ENCODE measurements around the gene ASXL3.

ASXL3 gene

GRCh38 chr18:33673689-33674088 lies 95.7 kb downstream of the ASXL3 start:
- no peak for DNase-seq (ENCODE audit: low read depth, low spot score)
- TF ChIP-seq SUZ12 (IDR thresholded peaks at IDR 0.05; ENCODE audit: extremely low read depth, insufficient read depth, insufficient read length), result no peak
- TF ChIP-seq ZNF274 (IDR thresholded peaks at IDR 0.05; ENCODE audit: low read depth, low read length), result no peak
- TF ChIP-seq YY1 (IDR thresholded peaks at IDR 0.05; ENCODE audit: insufficient read depth, insufficient read length), result no peak

GRCh38 chr18:33676593-33676992 lies 98.6 kb downstream of the ASXL3 start:
- no peak for TF ChIP-seq ZNF274 (IDR thresholded peaks at IDR 0.05; ENCODE audit: low read depth, low read length)
- no peak for TF ChIP-seq SUZ12 (IDR thresholded peaks at IDR 0.05; ENCODE audit: extremely low read depth, insufficient read depth, insufficient read length)
- no peak for TF ChIP-seq YY1 (IDR thresholded peaks at IDR 0.05; ENCODE audit: insufficient read depth, insufficient read length)
- H3K4me1 ChIP-seq (ENCODE audit: insufficient read depth, insufficient read length), result no peaks in the 10 kb centered on the region
- H3K9me3 ChIP-seq (ENCODE audit: insufficient read depth, low read length), result no peaks in the 10 kb centered on the region
- H3K4me3 ChIP-seq (ENCODE audit: insufficient read length, low read depth), result no peak overlapping the region
- no peak for DNase-seq (ENCODE audit: low read depth, low spot score)
- H3K36me3 ChIP-seq (ENCODE audit: insufficient read depth, insufficient read length, low read length), result no peaks in the 10 kb centered on the region
- H3K9ac ChIP-seq (ENCODE audit: insufficient read length, low read depth), result no peak overlapping the region
- no peaks in the 10 kb centered on the region for H3K27me3 ChIP-seq (ENCODE audit: insufficient read depth, insufficient read length)

More at GRCh38 chr18:33673689-33674088, 95.7 kb downstream of the ASXL3 start:
- Histone ChIP-seq H3K9ac (ENCODE audit: insufficient read length, low read depth) (no peak overlapping the region), H3K36me3 (ENCODE audit: insufficient read depth, insufficient read length, low read length) (no peaks in the 10 kb centered on the region), H3K4me1 (ENCODE audit: insufficient read depth, insufficient read length) (no peaks in the 10 kb centered on the region), H3K9me3 (ENCODE audit: insufficient read depth, low read length) (no peaks in the 10 kb centered on the region), H3K27me3 (ENCODE audit: insufficient read depth, insufficient read length) (no peaks in the 10 kb centered on the region), H3K4me3 (ENCODE audit: insufficient read length, low read depth) (no peak overlapping the region)

- Histone ChIP-seq H3K27me3 (ENCODE audit: insufficient read depth, insufficient read length) (no peaks in the 10 kb centered on the region), H3K36me3 (ENCODE audit: insufficient read depth, insufficient read length, low read length) (no peaks in the 10 kb centered on the region), H3K9ac (ENCODE audit: insufficient read length, low read depth) (no peak overlapping the region), H3K9me3 (ENCODE audit: insufficient read depth, low read length) (no peaks in the 10 kb centered on the region), H3K4me3 (ENCODE audit: insufficient read length, low read depth) (no peak overlapping the region), H3K4me1 (ENCODE audit: insufficient read depth, insufficient read length) (no peaks in the 10 kb centered on the region)
- TF ChIP-seq SUZ12 (IDR thresholded peaks at IDR 0.05; ENCODE audit: extremely low read depth, insufficient read depth, insufficient read length) (no peak), YY1 (IDR thresholded peaks at IDR 0.05; ENCODE audit: insufficient read depth, insufficient read length) (no peak), ZNF274 (IDR thresholded peaks at IDR 0.05; ENCODE audit: low read depth, low read length) (no peak)
- no peak for DNase-seq (ENCODE audit: low read depth, low spot score)
Observed at GRCh38 chr18:33677891-33678290, 99.9 kb downstream of the ASXL3 start.

- no peaks in the 10 kb centered on the region for H3K9me3 ChIP-seq (ENCODE audit: insufficient read depth, low read length)
- no peak overlapping the region for H3K9ac ChIP-seq (ENCODE audit: insufficient read length, low read depth)
- H3K36me3 ChIP-seq (ENCODE audit: insufficient read depth, insufficient read length, low read length), result no peaks in the 10 kb centered on the region
- no peak for DNase-seq (ENCODE audit: low read depth, low spot score)
- TF ChIP-seq ZNF274 (IDR thresholded peaks at IDR 0.05; ENCODE audit: low read depth, low read length) (no peak), YY1 (IDR thresholded peaks at IDR 0.05; ENCODE audit: insufficient read depth, insufficient read length) (no peak), SUZ12 (IDR thresholded peaks at IDR 0.05; ENCODE audit: extremely low read depth, insufficient read depth, insufficient read length) (no peak)
- H3K27me3 ChIP-seq (ENCODE audit: insufficient read depth, insufficient read length), result no peaks in the 10 kb centered on the region
- no peaks in the 10 kb centered on the region for H3K4me1 ChIP-seq (ENCODE audit: insufficient read depth, insufficient read length)
- H3K4me3 ChIP-seq (ENCODE audit: insufficient read length, low read depth), result no peak overlapping the region
Observed at GRCh38 chr18:33682436-33682835, 104.4 kb downstream of the ASXL3 start.

- no peak for TF ChIP-seq ZNF274 (IDR thresholded peaks at IDR 0.05; ENCODE audit: low read depth, low read length)
- TF ChIP-seq YY1 (IDR thresholded peaks at IDR 0.05; ENCODE audit: insufficient read depth, insufficient read length), result no peak
- no peak for TF ChIP-seq SUZ12 (IDR thresholded peaks at IDR 0.05; ENCODE audit: extremely low read depth, insufficient read depth, insufficient read length)
- no peaks in the 10 kb centered on the region for H3K4me1 ChIP-seq (ENCODE audit: insufficient read depth, insufficient read length)
- no peak for DNase-seq (ENCODE audit: low read depth, low spot score)
- no peaks in the 10 kb centered on the region for H3K36me3 ChIP-seq (ENCODE audit: insufficient read depth, insufficient read length, low read length)
- no peak overlapping the region for H3K9ac ChIP-seq (ENCODE audit: insufficient read length, low read depth)
- no peaks in the 10 kb centered on the region for H3K27me3 ChIP-seq (ENCODE audit: insufficient read depth, insufficient read length)
- H3K9me3 ChIP-seq (ENCODE audit: insufficient read depth, low read length), result no peaks in the 10 kb centered on the region
- no peak overlapping the region for H3K4me3 ChIP-seq (ENCODE audit: insufficient read length, low read depth)
Observed at GRCh38 chr18:33694593-33694992, 116.6 kb downstream of the ASXL3 start.

- no peaks in the 10 kb centered on the region for H3K27me3 ChIP-seq (ENCODE audit: insufficient read depth, insufficient read length)
- DNase-seq (ENCODE audit: low read depth, low spot score), result no peak
- H3K9me3 ChIP-seq (ENCODE audit: insufficient read depth, low read length), result no peaks in the 10 kb centered on the region
- H3K9ac ChIP-seq (ENCODE audit: insufficient read length, low read depth), result no peak overlapping the region
- H3K4me1 ChIP-seq (ENCODE audit: insufficient read depth, insufficient read length), result no peaks in the 10 kb centered on the region
- H3K36me3 ChIP-seq (ENCODE audit: insufficient read depth, insufficient read length, low read length), result no peaks in the 10 kb centered on the region
- H3K4me3 ChIP-seq (ENCODE audit: insufficient read length, low read depth), result no peak overlapping the region
- TF ChIP-seq YY1 (IDR thresholded peaks at IDR 0.05; ENCODE audit: insufficient read depth, insufficient read length) (no peak), ZNF274 (IDR thresholded peaks at IDR 0.05; ENCODE audit: low read depth, low read length) (no peak), SUZ12 (IDR thresholded peaks at IDR 0.05; ENCODE audit: extremely low read depth, insufficient read depth, insufficient read length) (no peak)
Observed at GRCh38 chr18:33696332-33697162, 118.5 kb downstream of the ASXL3 start.

- Histone ChIP-seq H3K9me3 (ENCODE audit: insufficient read depth, low read length) (no peaks in the 10 kb centered on the region), H3K4me1 (ENCODE audit: insufficient read depth, insufficient read length) (no peaks in the 10 kb centered on the region), H3K9ac (ENCODE audit: insufficient read length, low read depth) (no peak overlapping the region), H3K27me3 (ENCODE audit: insufficient read depth, insufficient read length) (no peaks in the 10 kb centered on the region), H3K4me3 (ENCODE audit: insufficient read length, low read depth) (no peak overlapping the region), H3K36me3 (ENCODE audit: insufficient read depth, insufficient read length, low read length) (no peaks in the 10 kb centered on the region)
- DNase-seq (ENCODE audit: low read depth, low spot score), result no peak
- TF ChIP-seq SUZ12 (IDR thresholded peaks at IDR 0.05; ENCODE audit: extremely low read depth, insufficient read depth, insufficient read length) (no peak), ZNF274 (IDR thresholded peaks at IDR 0.05; ENCODE audit: low read depth, low read length) (no peak), YY1 (IDR thresholded peaks at IDR 0.05; ENCODE audit: insufficient read depth, insufficient read length) (no peak)
Observed at GRCh38 chr18:33697498-33697897, 119.5 kb downstream of the ASXL3 start.

All from NT2/D1 (cell line).